HG02763 (cell line): ENCODE results near the gene GNAO1.

Experiments
- ATAC-seq: cut with Tn5 transposase; IDR thresholded peaks from one replicate; pipeline ENCODE4 v1.9.1; 2021; ENCODE audit warnings: mild to moderate bottlenecking, moderate library complexity; ENCODE audit not compliant: unreplicated experiment

GNAO1 gene

GRCh38 chr16:56282451-56282850 is 91.2 kb downstream of the GNAO1 start:
- no peak for ATAC-seq

DNA sequence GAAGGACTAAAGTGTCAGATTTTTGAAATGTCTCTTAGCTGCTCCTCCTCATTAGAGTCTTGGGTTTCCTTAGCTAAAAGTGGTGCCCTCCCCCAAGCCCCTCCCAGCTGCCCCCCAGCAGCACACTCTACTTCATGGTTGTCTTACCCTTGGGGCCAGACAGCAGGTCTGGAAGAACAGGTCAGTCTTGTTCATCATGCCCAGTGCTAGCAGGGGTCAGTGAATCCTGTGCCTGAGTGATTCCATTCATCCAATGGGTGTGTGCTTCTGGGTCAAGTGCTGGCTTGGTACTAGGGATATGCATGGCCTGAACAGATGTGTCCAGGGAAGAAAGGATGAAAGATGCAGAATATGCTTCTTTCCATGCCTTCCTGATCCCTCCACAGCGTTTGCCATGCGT is 93.2 kb downstream of the GNAO1 start:
- ATAC-seq: no peak

GRCh38 chr16:56286809-56287208 is 95.5 kb downstream of the GNAO1 start:
- no peak for ATAC-seq

GRCh38 chr16:56288019-56288418 is 96.7 kb downstream of the GNAO1 start:
- no peak for ATAC-seq

DNA sequence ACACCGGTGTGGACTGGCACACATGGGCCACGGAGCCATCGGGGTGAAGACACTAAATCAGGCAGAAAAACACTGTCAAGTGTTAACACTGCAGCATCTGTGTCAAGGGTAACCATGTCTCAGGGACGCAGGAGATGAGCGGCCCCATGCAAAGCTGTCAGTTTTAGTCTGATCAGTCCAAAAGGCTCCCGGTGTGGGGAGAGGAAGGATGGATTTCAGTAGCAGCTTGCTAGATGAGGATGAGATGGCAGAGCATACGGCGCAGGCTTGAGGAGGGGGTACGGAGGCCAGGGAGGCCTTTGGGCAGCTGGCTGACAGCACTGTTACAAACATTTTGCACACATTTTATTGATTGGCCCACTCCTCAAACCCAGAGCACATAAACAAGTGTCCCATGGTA is 98.1 kb downstream of the GNAO1 start:
- ATAC-seq: no peak

DNA sequence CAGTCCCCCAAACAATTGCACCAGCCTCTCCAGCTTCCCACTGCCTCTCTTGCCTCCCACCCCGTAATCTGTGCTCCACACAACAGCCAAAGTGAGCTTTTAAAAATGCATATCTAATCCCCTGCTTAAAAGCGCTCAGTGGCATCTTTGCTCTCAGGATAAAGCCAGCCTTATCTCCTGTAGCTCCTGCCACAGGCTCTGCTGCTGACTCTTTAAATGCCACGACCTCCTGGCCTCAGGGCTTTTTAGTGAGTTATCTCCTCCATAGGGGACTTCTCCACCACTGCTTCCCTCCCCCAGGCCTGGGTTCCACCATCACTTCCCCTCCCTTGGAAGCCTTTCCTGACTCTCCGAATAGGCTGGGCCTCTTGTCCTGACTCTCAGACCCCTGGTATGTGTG is 98.6 kb downstream of the GNAO1 start:
- no peak for ATAC-seq

DNA sequence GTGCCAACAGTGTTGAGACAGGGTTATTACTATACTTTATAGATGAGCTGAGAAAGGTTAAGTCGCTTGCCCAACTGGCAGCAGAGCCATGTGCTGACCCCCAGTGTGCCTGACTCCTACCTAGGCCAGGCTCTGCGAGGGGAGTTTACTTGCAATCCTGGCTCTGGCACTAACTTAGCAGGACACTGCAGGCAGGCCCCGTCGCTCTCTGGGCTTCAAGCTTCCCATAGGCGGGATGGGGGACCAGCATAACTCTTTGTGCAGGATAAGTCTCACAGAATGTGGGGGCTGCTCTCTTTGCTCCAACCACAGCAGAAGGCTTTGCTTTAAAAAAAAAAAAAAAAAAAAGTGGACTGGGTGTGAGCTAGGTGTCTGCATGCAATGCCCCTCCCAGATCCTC is 102.7 kb downstream of the GNAO1 start:
- ATAC-seq: no peak

- ATAC-seq: no peak
Observed at GRCh38 chr16:56294579-56294978, 103.3 kb downstream of the GNAO1 start.

DNA sequence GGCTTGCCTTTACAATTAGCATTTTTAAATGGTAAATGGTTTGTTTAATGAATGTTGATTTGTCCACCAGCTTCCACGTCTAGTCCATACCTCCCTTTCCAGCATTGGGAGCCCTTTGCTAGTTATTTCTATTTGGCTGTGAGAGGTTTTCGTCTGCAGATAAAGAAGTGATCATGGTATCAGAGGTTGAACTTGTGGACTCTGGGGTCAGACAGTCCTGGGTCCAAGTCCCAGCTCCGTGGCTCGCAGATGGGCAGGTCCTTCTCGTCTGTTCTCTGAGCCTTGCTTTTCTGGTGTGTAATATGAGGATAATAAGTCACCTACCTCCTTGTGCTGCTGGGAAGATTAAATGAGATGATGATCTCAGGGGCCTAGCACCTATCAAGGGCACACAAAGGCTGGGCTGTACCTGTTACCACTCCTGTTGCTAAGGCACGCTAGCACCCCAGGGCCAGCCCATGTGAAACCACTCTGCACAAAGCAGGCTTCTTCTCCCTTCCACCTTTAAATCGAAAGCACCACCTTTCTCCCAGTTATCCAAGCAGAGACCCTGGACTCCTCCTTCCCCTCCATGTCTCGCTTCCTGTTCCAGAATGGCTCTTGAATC is 103.9 kb downstream of the GNAO1 start:
- no peak for ATAC-seq

DNA sequence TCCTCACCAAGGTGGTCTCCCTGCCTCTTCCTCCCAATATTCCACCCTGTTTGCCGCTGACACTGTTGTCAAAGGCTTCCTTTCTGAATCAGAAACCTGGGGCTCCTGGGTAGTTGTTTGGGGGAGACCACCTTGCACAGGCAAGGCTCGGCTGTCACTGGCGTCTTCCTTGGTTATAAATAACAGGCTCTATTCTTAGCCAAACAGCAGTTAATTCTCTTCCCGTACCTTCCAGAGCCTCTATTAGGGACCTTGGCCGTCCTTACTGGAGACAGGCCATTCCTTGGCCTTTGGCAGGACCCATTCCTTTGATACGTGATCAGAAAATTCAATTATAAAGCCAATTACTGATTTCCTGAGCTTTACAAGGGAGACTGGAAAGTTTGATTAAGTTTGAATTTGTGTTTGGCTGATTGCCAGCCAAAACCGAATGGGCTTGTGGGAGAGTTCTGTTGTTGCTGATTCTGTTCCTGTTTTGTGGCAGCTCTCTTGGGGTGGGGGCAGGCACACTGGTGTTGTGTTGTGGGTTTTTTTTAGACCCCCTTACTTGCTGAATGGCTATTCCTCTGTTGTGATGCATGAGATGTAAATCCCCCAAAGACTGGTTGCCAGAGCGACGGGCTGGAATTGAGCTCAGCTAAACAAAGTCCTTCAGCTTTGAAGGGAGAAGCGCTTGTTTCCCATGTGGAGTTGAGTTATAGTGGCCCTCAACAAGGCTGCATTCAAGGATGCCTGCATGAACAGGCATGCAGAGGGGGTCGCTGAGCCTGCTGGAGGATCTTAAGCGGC is 104.6 kb downstream of the GNAO1 start:
- no peak for ATAC-seq

DNA sequence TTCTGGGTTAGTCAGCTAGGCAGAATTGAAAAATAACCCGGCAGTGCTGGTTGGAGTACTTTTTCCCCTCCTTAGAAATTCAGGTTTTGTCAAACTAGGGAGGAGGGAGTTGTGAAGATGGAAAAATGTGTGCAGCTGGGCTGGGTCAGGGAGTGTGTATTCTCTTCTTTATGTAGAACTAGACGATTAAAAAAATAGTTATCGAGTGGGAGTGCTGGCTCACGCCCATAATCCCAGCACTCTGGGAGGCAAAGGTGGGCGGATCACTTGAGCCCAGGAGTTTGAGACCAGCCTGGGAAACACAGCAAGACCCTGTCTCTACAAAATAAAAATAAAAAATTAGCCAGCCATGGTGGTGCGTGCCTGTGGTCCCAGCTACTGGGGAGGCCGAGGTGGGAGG is 106.4 kb downstream of the GNAO1 start:
- ATAC-seq: no peak

DNA sequence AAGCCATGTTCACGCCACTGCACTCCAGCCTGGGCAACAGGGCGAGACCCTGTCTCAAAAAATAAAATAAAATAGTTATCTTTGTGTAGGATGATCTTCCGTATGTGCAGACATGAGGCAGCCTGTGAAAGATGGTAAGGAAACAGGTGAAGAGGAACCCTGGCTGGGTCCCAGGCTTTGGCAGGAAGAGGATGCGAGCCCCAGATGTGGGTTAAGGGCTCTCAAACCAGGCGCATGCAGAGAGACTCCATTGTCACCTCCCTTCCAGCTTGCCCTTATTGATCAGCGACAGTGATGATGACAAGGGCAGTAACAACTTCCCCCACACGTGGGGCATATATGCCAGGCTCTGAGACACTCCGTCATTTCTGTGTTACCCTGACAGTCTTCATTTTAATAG is 106.8 kb downstream of the GNAO1 start:
- no peak for ATAC-seq

- ATAC-seq: no peak
Observed at GRCh38 chr16:56298948-56299596, 107.8 kb downstream of the GNAO1 start.

DNA sequence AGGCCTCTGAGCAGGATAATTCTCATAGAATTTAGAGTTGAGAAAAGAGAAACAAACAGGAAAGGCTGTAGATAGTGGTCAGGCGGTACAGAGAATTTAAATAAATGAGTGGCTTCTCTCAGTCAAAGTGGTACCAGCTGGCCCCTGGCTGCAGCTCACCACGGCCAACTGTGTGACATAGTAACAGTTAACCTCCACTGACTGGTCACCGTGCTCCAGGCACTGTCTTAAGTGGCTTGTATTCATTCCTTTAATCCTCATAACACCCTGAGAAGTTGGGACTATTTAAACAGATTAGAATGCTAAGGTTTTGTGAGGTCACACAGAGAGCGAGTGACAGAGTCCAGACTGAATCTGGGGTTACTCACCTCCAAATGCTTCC is 108.9 kb downstream of the GNAO1 start:
- no peak for ATAC-seq

GRCh38 chr16:56300891-56301850 is 109.9 kb downstream of the GNAO1 start:
- ATAC-seq: no peak

GRCh38 chr16:56302506-56302905 is 111.2 kb downstream of the GNAO1 start:
- no peak for ATAC-seq

DNA sequence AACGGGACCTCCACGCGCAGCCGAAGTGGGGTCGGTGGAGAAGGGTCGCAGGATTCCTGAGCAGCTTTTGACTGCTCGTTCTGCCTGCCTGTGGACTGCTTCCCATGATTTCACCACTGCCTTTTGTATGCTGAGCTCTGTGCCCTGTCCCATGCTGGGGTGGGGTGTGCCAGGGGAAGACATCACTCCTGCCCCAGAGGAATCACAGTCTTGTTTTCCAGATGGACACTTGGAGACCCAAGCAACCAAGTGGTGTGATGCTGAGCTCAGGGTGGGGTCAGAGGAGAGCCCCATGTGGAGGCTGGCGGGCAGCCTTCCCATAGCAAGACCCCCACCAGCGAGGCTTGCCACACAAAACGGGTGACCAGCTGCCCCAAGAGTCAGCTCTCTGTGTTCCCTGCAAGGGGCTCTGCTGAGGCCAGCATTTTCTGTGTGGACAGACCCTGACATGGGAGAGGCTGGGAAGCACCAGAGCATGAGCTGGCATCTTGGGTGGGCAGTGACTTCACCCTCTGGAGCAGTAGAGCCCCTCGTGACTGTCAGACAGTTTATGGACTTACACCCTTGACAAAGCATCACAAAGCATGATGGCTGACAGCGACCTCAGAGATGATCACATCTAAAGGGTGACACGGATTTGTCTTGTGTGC is 111.9 kb downstream of the GNAO1 start:
- no peak for ATAC-seq

GRCh38 chr16:56303880-56304279 is 112.6 kb downstream of the GNAO1 start:
- ATAC-seq: no peak

DNA sequence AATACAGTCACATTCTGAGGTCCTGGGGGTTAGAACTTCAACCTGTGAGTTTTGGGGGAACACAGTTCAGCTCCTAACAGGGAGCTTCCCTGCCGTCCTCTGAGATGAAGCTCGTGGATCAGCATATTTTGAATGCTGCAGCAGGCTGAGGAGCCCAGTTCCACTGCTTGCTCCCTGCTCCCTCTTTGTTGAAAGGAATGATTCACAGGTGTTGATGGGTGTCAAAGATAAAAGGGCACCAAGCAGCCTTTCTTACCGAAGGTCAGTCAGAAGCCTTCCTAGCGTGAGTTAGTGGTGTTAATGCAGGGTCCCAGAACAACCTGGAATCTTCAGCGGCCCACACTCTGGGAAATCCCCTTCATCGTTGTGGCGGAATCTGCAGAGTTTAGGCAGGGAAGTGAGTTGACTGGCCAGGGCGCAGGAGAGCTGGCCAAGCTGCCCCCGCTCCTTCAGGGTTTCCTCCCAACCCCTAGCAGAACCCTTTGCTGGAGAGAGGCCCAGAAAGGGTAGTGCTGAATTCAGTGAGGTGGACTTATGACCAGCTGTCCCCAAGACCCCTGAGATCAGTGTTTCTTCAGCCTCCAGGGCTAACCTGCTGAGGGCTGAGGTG is 114.8 kb downstream of the GNAO1 start:
- ATAC-seq: no peak
